H9 (cell line): Measurements from ENCODE around the gene CFAP97D2. TPM values are rescaled to one million over a fixed set of nuclear protein-coding genes. Genes with fewer than 3 reads are reported as not detected.
"Not testable (repeated sequence)": the region's sequence is repeated elsewhere in the genome, so short reads cannot be mapped to it uniquely, and the experiment has no call there.

ENCODE experiments used
- DNase-seq: peaks from one replicate; pipeline ENCODE4 v3.0.0-alpha.2; 2017
- H2AFZ ChIP-seq: one replicate; pipeline ENCODE4 v1.6.1; 2013; ENCODE audit warnings: mild to moderate bottlenecking, low read length, control low read depth, moderate library complexity
- H2AK5ac ChIP-seq: 2 replicates; pipeline ENCODE4 v1.6.1; 2013; ENCODE audit warnings: low read length, control low read depth, mixed read lengths; ENCODE audit not compliant: insufficient read length
- H2BK120ac ChIP-seq: one replicate; pipeline ENCODE4 v1.6.1; 2013; ENCODE audit warnings: low read depth, mild to moderate bottlenecking, low read length, control low read depth, inconsistent platforms; ENCODE audit not compliant: poor library complexity, severe bottlenecking
- H2BK12ac ChIP-seq: 2 replicates; pipeline ENCODE4 v1.6.1; 2013; ENCODE audit warnings: low read length, control low read depth, mixed read lengths, low read depth; ENCODE audit not compliant: insufficient read length
- H2BK15ac ChIP-seq: 2 replicates; pipeline ENCODE4 v1.6.1; 2013; ENCODE audit warnings: low read depth, low read length, control low read depth
- H2BK20ac ChIP-seq: one replicate; pipeline ENCODE4 v1.6.1; 2013; ENCODE audit warnings: low read depth, mild to moderate bottlenecking, low read length, control low read depth, inconsistent platforms; ENCODE audit not compliant: poor library complexity, severe bottlenecking
- H2BK5ac ChIP-seq: 2 replicates; pipeline ENCODE4 v1.6.1; 2013; ENCODE audit warnings: low read length, control low read depth, mixed read lengths; ENCODE audit not compliant: insufficient read length
- H3K14ac ChIP-seq: 2 replicates; pipeline ENCODE4 v1.6.1; 2013; ENCODE audit warnings: low read length, control low read depth; ENCODE audit not compliant: insufficient read depth
- H3K18ac ChIP-seq: 2 replicates; pipeline ENCODE4 v1.6.1; 2013; ENCODE audit warnings: low read depth, mild to moderate bottlenecking, mixed read lengths, low read length, control low read depth; ENCODE audit not compliant: insufficient read length
- H3K23ac ChIP-seq: 2 replicates; pipeline ENCODE4 v1.6.1; 2013; ENCODE audit warnings: low read length, control low read depth, mixed read lengths, low read depth; ENCODE audit not compliant: insufficient read length
- H3K23me2 ChIP-seq: 2 replicates; pipeline ENCODE4 v1.6.1; 2013; ENCODE audit warnings: low read depth, mild to moderate bottlenecking, mixed read lengths, low read length, control low read depth; ENCODE audit not compliant: insufficient read length, poor library complexity, severe bottlenecking
- H3K27ac ChIP-seq: 2 replicates; pipeline ENCODE4 v1.5.1; 2013; ENCODE audit warnings: low read length, control low read depth, mixed read lengths, low read depth; ENCODE audit not compliant: insufficient read length
- H3K27me3 ChIP-seq: 2 replicates; pipeline ENCODE4 v1.6.1; 2013; ENCODE audit warnings: low read length, control low read depth, inconsistent platforms; ENCODE audit not compliant: insufficient read depth
- H3K4ac ChIP-seq: 2 replicates; pipeline ENCODE4 v1.6.1; 2013; ENCODE audit warnings: low read depth, mild to moderate bottlenecking, control low read depth, inconsistent platforms, low read length, moderate library complexity
- H3K4me1 ChIP-seq: 2 replicates; pipeline ENCODE4 v1.6.1; 2013; ENCODE audit warnings: low read length, control low read depth, inconsistent platforms; ENCODE audit not compliant: insufficient read depth
- H3K4me2 ChIP-seq: 2 replicates; pipeline ENCODE4 v1.6.1; 2013; ENCODE audit warnings: low read length, control low read depth, mixed read lengths; ENCODE audit not compliant: insufficient read length, insufficient read depth
- H3K56ac ChIP-seq: 2 replicates; pipeline ENCODE4 v1.6.1; 2013; ENCODE audit warnings: low read depth, mild to moderate bottlenecking, mixed read lengths, low read length, control low read depth; ENCODE audit not compliant: insufficient read length
- H3K79me1 ChIP-seq: 2 replicates; pipeline ENCODE4 v1.6.1; 2013; ENCODE audit warnings: low read depth, mild to moderate bottlenecking, moderate library complexity, low read length, control low read depth, inconsistent platforms; ENCODE audit not compliant: insufficient read depth, poor library complexity, severe bottlenecking
- H3K79me2 ChIP-seq: 2 replicates; pipeline ENCODE4 v1.6.1; 2013; ENCODE audit warnings: low read length, control low read depth, inconsistent platforms; ENCODE audit not compliant: insufficient read depth
- H3K9ac ChIP-seq: 2 replicates; pipeline ENCODE4 v1.6.1; 2013; ENCODE audit warnings: low read length, control low read depth, mixed read lengths; ENCODE audit not compliant: insufficient read length; ENCODE audit errors: extremely low read depth
- H3K9me3 ChIP-seq: one replicate; pipeline ENCODE4 v1.6.1; 2013; ENCODE audit warnings: low read depth, low read length, inconsistent platforms; ENCODE audit not compliant: control insufficient read depth
- H3T11ph ChIP-seq: one replicate; pipeline ENCODE4 v1.6.1; 2013; ENCODE audit warnings: mild to moderate bottlenecking, low read length, control low read depth, inconsistent platforms
- H4K20me1 ChIP-seq: one replicate; pipeline ENCODE4 v1.6.1; 2013; ENCODE audit not compliant: control insufficient read depth, insufficient read length, insufficient read depth
- H4K5ac ChIP-seq: 2 replicates; pipeline ENCODE4 v1.6.1; 2013; ENCODE audit warnings: low read depth, mild to moderate bottlenecking, mixed read lengths, low read length, control low read depth; ENCODE audit not compliant: insufficient read length
- H4K8ac ChIP-seq: replicated peaks from 2 replicates; pipeline ENCODE4 v1.6.1; 2013; ENCODE audit warnings: low read length, control low read depth, mixed read lengths, low read depth; ENCODE audit not compliant: insufficient read length
- H4K91ac ChIP-seq: 2 replicates; pipeline ENCODE4 v1.6.1; 2013; ENCODE audit warnings: low read depth, mild to moderate bottlenecking, moderate library complexity, mixed read lengths, low read length, control low read depth; ENCODE audit not compliant: insufficient read length
- H3K27ac Mint-ChIP-seq, 3 experiments: 2 replicates in 2 of 3; 3 replicates in 1 of 3; pipeline ENCODE4 v1.8.0; 2020 to 2021; ENCODE audit warnings: mixed read lengths in 3 of 3, mild to moderate bottlenecking in 1 of 3, moderate library complexity in 1 of 3
- H3K27me3 Mint-ChIP-seq: 2 replicates; pipeline ENCODE4 v1.8.0; 2021; ENCODE audit warnings: low read depth, mild to moderate bottlenecking, moderate library complexity, mixed read lengths
- H3K36me3 Mint-ChIP-seq, 3 experiments: 2 replicates in 2 of 3; 3 replicates in 1 of 3; pipeline ENCODE4 v1.8.0; 2020 to 2021; ENCODE audit warnings: low read depth in 3 of 3, mixed read lengths in 3 of 3; ENCODE audit not compliant: insufficient read depth in 1 of 3
- H3K4me1 Mint-ChIP-seq, 2 experiments: 2 replicates each; pipeline ENCODE4 v1.8.0; 2020; ENCODE audit warnings: mixed read lengths in 2 of 2
- H3K4me3 Mint-ChIP-seq, 2 experiments: 2 replicates in 1 of 2; 3 replicates in 1 of 2; pipeline ENCODE4 v1.8.0; 2020 to 2021; ENCODE audit warnings: mild to moderate bottlenecking in 2 of 2, mixed read lengths in 2 of 2, moderate library complexity in 1 of 2
- H3K9me3 Mint-ChIP-seq, 2 experiments: 2 replicates in 1 of 2; 3 replicates in 1 of 2; pipeline ENCODE4 v1.8.0; 2020; ENCODE audit warnings: mild to moderate bottlenecking in 2 of 2, mixed read lengths in 2 of 2, moderate library complexity in 1 of 2
- WGBS: extraction: QIAGEN DNeasy Blood & Tissue Kit; methylation state at CpG from one replicate; pipeline ENCODE4 v1.1.7; 2013; ENCODE audit warnings: missing lambda C conversion rate, low lambda C conversion rate, mixed read lengths; ENCODE audit not compliant: insufficient read length; ENCODE audit errors: extremely low coverage; 5-methylcytosine and 5-hydroxymethylcytosine counted together
- total RNA-seq: library from RNA; stranded (reverse); gene quantifications from 2 replicates; pipeline ENCODE4 v1.2.1, GENCODE V29; 2021

CFAP97D2 gene
- total RNA-seq, 1 experiment from 2014 or later = not detected

- H3K23me2 ChIP-seq = peaks cover 10% of the 10 kb centered on the region
- H3K9ac ChIP-seq, H3K14ac ChIP-seq, H3K9me3 Mint-ChIP-seq, H3K36me3 Mint-ChIP-seq, H3K4ac ChIP-seq, H3K27ac ChIP-seq, H3K4me1 ChIP-seq, H2AK5ac ChIP-seq, H4K91ac ChIP-seq, H2BK12ac ChIP-seq, H3K23ac ChIP-seq, H2BK120ac ChIP-seq, H4K8ac ChIP-seq, H2BK5ac ChIP-seq, H3K79me1 ChIP-seq, H3K79me2 ChIP-seq, H2BK20ac ChIP-seq, H3K56ac ChIP-seq, H4K5ac ChIP-seq, H3K9me3 ChIP-seq, H3K18ac ChIP-seq, DNase-seq, H3T11ph ChIP-seq, H4K20me1 ChIP-seq, H2BK15ac ChIP-seq, H3K27me3 ChIP-seq, H3K27ac Mint-ChIP-seq, H2AFZ ChIP-seq, H3K4me2 ChIP-seq: not testable (repeated sequence)
- WGBS = no CpG with 5 or more reads among the region's 7 CpGs
- Mint-ChIP-seq H3K27me3 (peaks cover 18% of the 10 kb centered on the region), H3K4me1 (peaks cover 34 to 38% of the 10 kb centered on the region in 2 experiments), H3K4me3 (peak overlapping the region; percentile 11 to 51)
These were observed 45.5 kb upstream of the CFAP97D2 start for GRCh38 chr13:114133552-114133951.
